ENCODE results near the gene GPR21.

Gene GPR21

GRCh38 chr9:123067136-123067535 lies 33.7 kb downstream of the GPR21 start:
- DNase-seq, result no peak

DNA sequence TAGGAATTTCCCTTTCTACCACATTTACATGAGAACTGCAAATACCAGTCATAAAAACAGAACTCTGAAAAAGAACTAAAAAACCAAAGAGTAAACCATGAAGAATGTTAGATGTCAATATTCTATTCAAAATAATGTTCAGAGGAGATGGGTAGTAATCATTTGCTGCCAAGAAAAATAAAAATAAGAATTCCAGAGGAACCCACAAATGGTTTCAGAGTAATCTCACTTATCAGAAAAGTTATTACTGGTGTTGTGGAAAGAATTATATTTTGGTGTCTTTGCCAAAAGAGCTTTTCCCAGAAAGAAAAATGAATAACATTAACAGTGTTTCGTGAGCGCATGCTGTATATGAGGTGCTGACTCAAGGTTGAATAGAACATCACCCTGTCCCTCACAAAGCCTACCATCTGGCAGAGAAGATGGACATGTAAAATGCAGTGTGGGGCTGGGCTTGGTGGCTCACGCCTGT lies 35.6 kb downstream of the GPR21 start:
- no peak for DNase-seq

GRCh38 chr9:123070198-123070597 lies 36.7 kb downstream of the GPR21 start:
- DNase-seq, result no peak

GRCh38 chr9:123072407-123072995 lies 39.0 kb downstream of the GPR21 start:
- DNase-seq, result no peak

- DNase-seq, result no peak
Observed at GRCh38 chr9:123073441-123073840, 40.0 kb downstream of the GPR21 start.

- DNase-seq, result no peak
Observed at GRCh38 chr9:123073991-123074422, 40.5 kb downstream of the GPR21 start.

- no peak for DNase-seq
Observed at GRCh38 chr9:123074628-123075027, 41.2 kb downstream of the GPR21 start.

DNA sequence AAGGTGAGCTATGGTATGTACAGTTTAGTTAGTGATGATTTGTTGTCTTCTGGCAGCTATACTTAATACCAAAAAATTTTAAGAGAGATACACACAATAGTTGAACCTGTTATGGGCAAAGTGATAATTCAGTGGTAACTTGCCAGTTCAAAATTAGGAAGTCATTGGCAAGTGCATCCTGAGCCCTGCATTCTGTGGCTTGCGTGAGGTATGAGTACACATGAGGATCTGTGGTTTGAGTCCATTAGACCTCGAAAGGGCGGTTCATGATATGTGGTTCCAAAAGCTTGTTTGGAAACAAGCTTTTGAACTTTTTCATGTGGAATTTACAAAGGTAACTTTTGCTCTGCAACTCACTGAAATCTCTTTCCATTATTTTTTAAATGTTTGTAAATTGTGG lies 47.0 kb downstream of the GPR21 start:
- no peak for DNase-seq

GRCh38 chr9:123081824-123082223 lies 48.4 kb downstream of the GPR21 start:
- peak; percentile 11 for DNase-seq

GRCh38 chr9:123083680-123084079 lies 50.2 kb downstream of the GPR21 start:
- no peak for DNase-seq

DNA sequence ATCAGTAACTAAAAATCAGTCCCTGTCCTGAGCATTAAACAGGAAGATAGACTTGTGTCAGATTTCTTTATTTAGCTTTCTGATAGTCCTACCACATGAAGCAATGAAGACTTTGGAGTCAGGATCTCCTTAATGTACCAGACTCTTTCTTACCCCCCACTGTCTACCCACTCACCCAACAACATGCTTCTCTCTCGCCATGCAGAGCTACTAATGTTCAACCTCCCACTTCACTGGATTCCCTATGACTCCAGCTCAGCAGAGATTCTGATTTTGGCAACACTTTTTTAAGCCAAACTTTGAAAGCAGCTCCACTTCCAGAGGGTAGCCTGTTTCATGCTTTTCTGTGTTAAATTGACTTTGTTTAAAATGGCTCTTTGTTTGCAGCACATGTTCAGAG lies 50.8 kb downstream of the GPR21 start:
- no peak for DNase-seq
